GM18951 (cell line): ENCODE data around the gene LRRC72.

Source experiments
- POLR2A ChIP-seq: IDR thresholded peaks from 4 replicates; pipeline ENCODE4 v1.6.1; 2011; ENCODE audit warnings: mild to moderate bottlenecking; ENCODE audit not compliant: insufficient read length, insufficient read depth; ENCODE audit errors: extremely low read depth
- in situ Hi-C: fragments of 300-500 bp; cut with MboI; formaldehyde crosslinking; loops from one replicate; pipeline ENCODE4 v1.12.0; 2022; ENCODE audit warnings: low sequenced_read_pairs, mixed read lengths, inconsistent platforms; ENCODE audit not compliant: unreplicated experiment

The LRRC72 gene

GRCh38 chr7:16598015-16598414 lies 71.4 kb downstream of the LRRC72 start:
- in situ Hi-C loops = no loop called here
- TF ChIP-seq POLR2A = no peak

GRCh38 chr7:16599860-16600259 lies 73.2 kb downstream of the LRRC72 start:
- in situ Hi-C loops = no loop called here
- TF ChIP-seq POLR2A = no peak

GRCh38 chr7:16603633-16604032 lies 77.0 kb downstream of the LRRC72 start:
- in situ Hi-C loops = no loop called here
- TF ChIP-seq POLR2A = no peak

- in situ Hi-C loops = no loop called here
- no peak for TF ChIP-seq POLR2A
These were observed 77.4 kb downstream of the LRRC72 start for GRCh38 chr7:16604054-16604453.

- no peak for TF ChIP-seq POLR2A
- in situ Hi-C loops = no loop called here
These were observed 80.1 kb downstream of the LRRC72 start for GRCh38 chr7:16606704-16607103.

GRCh38 chr7:16609842-16610450 lies 83.3 kb downstream of the LRRC72 start:
- in situ Hi-C loops = no loop called here
- TF ChIP-seq POLR2A = no peak

- in situ Hi-C loops = no loop called here
- no peak for TF ChIP-seq POLR2A
These were observed 85.1 kb downstream of the LRRC72 start for GRCh38 chr7:16611711-16612110.

- TF ChIP-seq POLR2A = no peak
- in situ Hi-C loops = no loop called here
These were observed 88.6 kb downstream of the LRRC72 start for GRCh38 chr7:16615228-16615627.

- TF ChIP-seq POLR2A = no peak
- in situ Hi-C loops = no loop called here
These were observed 89.5 kb downstream of the LRRC72 start for GRCh38 chr7:16616122-16616521.

GRCh38 chr7:16616542-16616941 lies 89.9 kb downstream of the LRRC72 start:
- no peak for TF ChIP-seq POLR2A
- in situ Hi-C loops = no loop called here

GRCh38 chr7:16619979-16620408 lies 93.4 kb downstream of the LRRC72 start:
- no peak for TF ChIP-seq POLR2A
- in situ Hi-C loops = no loop called here

- in situ Hi-C loops = no loop called here
These were observed 99.8 kb downstream of the LRRC72 start for GRCh38 chr7:16626388-16626787.

GRCh38 chr7:16627236-16627635 lies 100.6 kb downstream of the LRRC72 start:
- in situ Hi-C loops = no loop called here
- TF ChIP-seq POLR2A = no peak

More at GRCh38 chr7:16626388-16626787, 99.8 kb downstream of the LRRC72 start:
- TF ChIP-seq POLR2A = no peak

GRCh38 chr7:16630654-16631053 lies 104.0 kb downstream of the LRRC72 start:
- no peak for TF ChIP-seq POLR2A
- in situ Hi-C loops = no loop called here
